ENCODE results near the gene LILRA2. TPM values are rescaled to one million over a fixed set of nuclear protein-coding genes. Genes with fewer than 3 reads are reported as not detected.

Gene LILRA2
- total RNA-seq, 2 experiments from 2014 or later: not detected

DNA sequence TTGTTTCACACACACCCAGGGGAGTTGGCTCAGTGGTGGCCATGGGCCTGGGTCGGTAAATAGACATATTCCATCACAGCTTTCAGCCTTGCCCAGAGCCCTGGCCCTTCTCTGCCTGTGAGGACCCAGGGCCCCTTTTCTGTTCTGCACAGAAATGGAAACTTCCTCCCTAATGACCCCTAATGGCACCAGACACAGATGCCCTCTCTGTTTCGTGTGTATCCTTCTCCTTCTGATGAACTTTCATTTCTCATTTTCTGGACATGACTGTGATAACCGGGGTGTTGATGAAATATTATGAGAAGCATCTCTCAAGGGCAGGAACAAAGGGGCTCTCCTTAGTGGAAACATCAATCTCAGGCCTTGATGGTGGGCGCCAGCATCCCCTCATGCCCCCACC, 32.6 kb downstream of the LILRA2 start:
- DNase-seq: no peak
- POLR2A ChIA-PET: no interaction called here
- H3K27me3 Mint-ChIP-seq: peaks cover 24% of the 10 kb centered on the region
- H3K4me3 Mint-ChIP-seq: no peak overlapping the region
- ATAC-seq: no peak
- intact Hi-C loops (cut with micrococcal nuclease): no loop called here
- no peak overlapping the region for H3K27ac Mint-ChIP-seq
- CTCF ChIA-PET: interaction anchor here (1.4 kb wide), 1 partner anchor 12 kb away, joined by 3 read pairs; no protein-coding TSS in a partner anchor
- no peaks in the 10 kb centered on the region for H3K36me3 Mint-ChIP-seq (ENCODE audit: low read depth)
- no peaks in the 10 kb centered on the region for H3K4me1 Mint-ChIP-seq (ENCODE audit: low read depth)
- TF ChIP-seq, protein P1, sequence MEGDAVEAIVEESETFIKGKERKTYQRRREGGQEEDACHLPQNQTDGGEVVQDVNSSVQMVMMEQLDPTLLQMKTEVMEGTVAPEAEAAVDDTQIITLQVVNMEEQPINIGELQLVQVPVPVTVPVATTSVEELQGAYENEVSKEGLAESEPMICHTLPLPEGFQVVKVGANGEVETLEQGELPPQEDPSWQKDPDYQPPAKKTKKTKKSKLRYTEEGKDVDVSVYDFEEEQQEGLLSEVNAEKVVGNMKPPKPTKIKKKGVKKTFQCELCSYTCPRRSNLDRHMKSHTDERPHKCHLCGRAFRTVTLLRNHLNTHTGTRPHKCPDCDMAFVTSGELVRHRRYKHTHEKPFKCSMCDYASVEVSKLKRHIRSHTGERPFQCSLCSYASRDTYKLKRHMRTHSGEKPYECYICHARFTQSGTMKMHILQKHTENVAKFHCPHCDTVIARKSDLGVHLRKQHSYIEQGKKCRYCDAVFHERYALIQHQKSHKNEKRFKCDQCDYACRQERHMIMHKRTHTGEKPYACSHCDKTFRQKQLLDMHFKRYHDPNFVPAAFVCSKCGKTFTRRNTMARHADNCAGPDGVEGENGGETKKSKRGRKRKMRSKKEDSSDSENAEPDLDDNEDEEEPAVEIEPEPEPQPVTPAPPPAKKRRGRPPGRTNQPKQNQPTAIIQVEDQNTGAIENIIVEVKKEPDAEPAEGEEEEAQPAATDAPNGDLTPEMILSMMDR (IDR thresholded peaks at IDR 0.05): no peak
- H3K9me3 Mint-ChIP-seq: peaks cover 3% of the 10 kb centered on the region

DNA sequence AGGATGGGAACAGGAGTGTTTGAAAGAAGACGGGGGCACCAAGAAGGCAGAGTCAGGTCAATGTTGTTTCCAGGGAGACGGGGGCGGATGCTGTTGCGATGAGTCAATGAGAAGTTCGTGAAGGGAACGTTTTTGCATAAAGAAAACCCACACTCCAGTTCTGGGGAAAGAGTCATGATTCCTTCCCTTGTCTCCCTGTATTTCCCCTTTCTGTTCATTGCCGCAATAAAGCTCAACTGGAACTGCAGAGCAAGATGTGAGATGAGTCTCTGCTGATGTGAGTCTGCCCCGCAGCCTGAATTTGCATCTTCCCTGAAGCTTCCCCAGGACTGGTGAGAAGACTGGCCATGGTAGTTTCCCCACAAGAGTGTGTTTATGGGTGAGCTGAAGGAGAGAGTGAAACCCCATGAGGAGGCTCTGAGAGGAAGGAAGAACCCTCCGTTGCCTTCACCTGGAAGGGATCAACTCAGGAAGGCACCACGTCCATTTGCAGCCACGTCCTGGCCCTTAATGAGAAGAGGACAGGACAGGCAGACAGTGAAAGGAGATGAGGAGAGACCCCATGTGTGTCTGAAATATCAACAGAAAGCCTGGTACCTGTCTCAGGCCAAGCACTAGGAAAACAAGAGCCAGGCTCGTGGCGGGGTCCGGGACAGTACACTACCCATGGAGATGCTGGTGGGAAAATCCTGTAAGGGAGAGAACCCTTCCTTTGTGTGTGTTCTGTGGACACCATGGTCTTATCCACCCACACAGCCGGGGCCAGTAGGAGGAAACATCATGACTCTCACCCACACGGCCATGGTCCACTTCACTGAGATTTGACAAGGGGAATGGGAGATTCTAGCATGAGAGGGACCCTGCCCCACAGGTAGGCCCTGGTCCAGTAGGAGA, 33.5 kb downstream of the LILRA2 start:
- ATAC-seq (no peak), DNase-seq (no peak)
- H3K9me3 Mint-ChIP-seq: peaks cover 3% of the 10 kb centered on the region
- CTCF ChIA-PET: interaction anchor here (1.4 kb wide), 1 partner anchor 11 kb away, joined by 3 read pairs; no protein-coding TSS in a partner anchor
- no peak overlapping the region for H3K4me3 Mint-ChIP-seq
- no peaks in the 10 kb centered on the region for H3K36me3 Mint-ChIP-seq (ENCODE audit: low read depth)
- POLR2A ChIA-PET: no interaction called here
- intact Hi-C loops (cut with micrococcal nuclease): no loop called here
- no peak overlapping the region for H3K27ac Mint-ChIP-seq
- TF ChIP-seq, protein P1 (IDR thresholded peaks at IDR 0.05): no peak
- H3K27me3 Mint-ChIP-seq: peaks cover 27% of the 10 kb centered on the region
- no peaks in the 10 kb centered on the region for H3K4me1 Mint-ChIP-seq (ENCODE audit: low read depth)

DNA sequence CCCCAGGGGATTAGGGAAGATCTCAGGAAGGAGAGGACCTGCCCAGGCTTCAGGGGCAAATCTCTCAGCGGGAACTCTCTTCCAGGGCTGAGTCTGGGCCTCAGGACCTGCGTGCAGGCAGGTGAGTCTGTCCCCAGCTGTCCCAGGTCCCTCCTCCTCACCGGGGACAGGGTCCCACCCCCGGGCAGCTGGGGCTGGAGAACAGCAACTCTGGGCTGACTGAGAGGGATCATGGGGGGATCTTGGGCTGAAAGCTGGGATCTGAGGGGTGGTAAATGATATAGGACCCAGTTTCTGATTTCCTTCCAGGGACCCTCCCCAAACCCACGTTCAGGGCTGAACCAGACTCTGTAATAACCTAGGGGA, 34.2 kb downstream of the LILRA2 start:
- DNase-seq: no peak
- Mint-ChIP-seq H3K27me3 (peaks cover 27% of the 10 kb centered on the region), H3K9me3 (peaks cover 3% of the 10 kb centered on the region), H3K27ac (no peak overlapping the region), H3K4me1 (ENCODE audit: low read depth) (no peaks in the 10 kb centered on the region), H3K4me3 (no peak overlapping the region), H3K36me3 (ENCODE audit: low read depth) (no peaks in the 10 kb centered on the region)
- ChIA-PET POLR2A (no interaction called here), CTCF (no interaction called here)
- TF ChIP-seq, protein P1 (IDR thresholded peaks at IDR 0.05): no peak
- no peak for ATAC-seq
- intact Hi-C loops (cut with micrococcal nuclease): no loop called here

DNA sequence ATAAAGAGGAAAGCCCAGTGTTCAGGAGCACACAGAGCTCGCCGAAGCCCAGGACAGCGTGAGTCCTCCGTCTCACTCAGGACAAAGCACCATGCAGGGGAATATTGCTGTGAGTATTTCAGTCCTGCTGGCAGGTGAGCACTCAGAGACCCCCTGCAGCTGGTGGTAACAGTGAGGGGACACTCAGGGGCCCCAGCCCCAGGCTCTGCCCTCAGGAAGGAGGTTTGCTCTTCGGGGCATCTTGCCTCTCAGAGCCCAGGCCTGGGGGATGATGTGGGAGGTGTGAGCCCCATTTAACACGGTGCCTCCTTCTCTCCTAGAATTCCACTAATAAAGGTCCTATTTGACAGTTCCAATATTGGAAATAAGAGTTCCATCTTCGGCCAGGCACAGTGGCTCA, 34.6 kb downstream of the LILRA2 start:
- H3K27me3 Mint-ChIP-seq: peaks cover 27% of the 10 kb centered on the region
- no peaks in the 10 kb centered on the region for H3K36me3 Mint-ChIP-seq (ENCODE audit: low read depth)
- TF ChIP-seq, protein P1 (IDR thresholded peaks at IDR 0.05): no peak
- DNase-seq (no peak), ATAC-seq (no peak)
- H3K4me1 Mint-ChIP-seq (ENCODE audit: low read depth): no peaks in the 10 kb centered on the region
- H3K4me3 Mint-ChIP-seq: no peak overlapping the region
- ChIA-PET CTCF (no interaction called here), POLR2A (no interaction called here)
- no peak overlapping the region for H3K27ac Mint-ChIP-seq
- intact Hi-C loops (cut with micrococcal nuclease): no loop called here
- peaks cover 3% of the 10 kb centered on the region for H3K9me3 Mint-ChIP-seq

DNA sequence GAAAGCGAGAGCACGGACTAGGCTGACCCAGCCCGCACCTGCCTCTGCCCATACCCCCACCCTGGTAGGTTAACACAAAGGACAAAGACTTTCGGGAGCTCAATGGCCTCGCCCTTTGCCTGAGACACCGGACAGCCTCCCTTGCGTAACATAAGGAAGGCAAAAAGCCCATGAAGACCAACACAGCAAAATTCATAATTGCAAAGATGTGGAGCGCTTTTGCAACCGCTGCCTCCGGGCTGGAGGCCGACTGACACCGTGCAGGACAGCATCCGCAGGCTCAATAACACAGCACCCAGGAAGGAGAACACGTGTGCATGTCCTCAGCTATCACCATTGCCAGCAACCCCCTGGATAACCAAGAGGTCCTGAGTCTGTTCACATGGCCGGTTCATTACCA, 35.2 kb downstream of the LILRA2 start:
- peaks cover 27% of the 10 kb centered on the region for H3K27me3 Mint-ChIP-seq
- DNase-seq: no peak
- intact Hi-C loops (cut with micrococcal nuclease): no loop called here
- no peak overlapping the region for H3K4me3 Mint-ChIP-seq
- H3K9me3 Mint-ChIP-seq: peaks cover 3% of the 10 kb centered on the region
- ChIA-PET POLR2A (no interaction called here), CTCF (no interaction called here)
- no peak overlapping the region for H3K27ac Mint-ChIP-seq
- H3K4me1 Mint-ChIP-seq (ENCODE audit: low read depth): no peaks in the 10 kb centered on the region
- H3K36me3 Mint-ChIP-seq (ENCODE audit: low read depth): no peaks in the 10 kb centered on the region
- ATAC-seq: no peak
- TF ChIP-seq, protein P1 (IDR thresholded peaks at IDR 0.05): no peak

Measured in activated CD8-positive, alpha-beta T cell treated with anti-CD3 and anti-CD28 coated beads for 36 hours (primary cell).